A549 (cell line): Measurements from ENCODE around the gene GMIP. TPM values are rescaled to one million over a fixed set of nuclear protein-coding genes. Genes with fewer than 3 reads are reported as not detected.

Experiments used
- ATAC-seq, 2 experiments: fragments of 200-7000 bp in 1 of 2; fragments of >200 bp in 1 of 2; cut with Nextera tagmentation in 1 of 2; cut with Tn5 transposase in 1 of 2; 3 replicates each; pipeline versions ENCODE4 v1.8.0 to v1.9.1; 2018 to 2020; ENCODE audit warnings: mild to moderate bottlenecking in 1 of 2, moderate library complexity in 1 of 2
- CTCF ChIA-PET: fragments of 300-600 bp; sonication (Branson Sonifier 250); formaldehyde crosslinking; extraction: SDS; loops from one replicate; lab custom pipeline; 2021; ENCODE audit warnings: antibody characterized with exemption, inconsistent platforms; lab: Yijun Ruan, JAX
- POLR2A ChIA-PET: fragments of 350-600 bp; formaldehyde crosslinking; extraction: SDS; loops from one replicate; lab custom pipeline; 2021; ENCODE audit warnings: antibody characterized with exemption, inconsistent platforms; lab: Yijun Ruan, JAX
- DNase-seq, 2 experiments: peaks; one replicate each; pipeline versions ENCODE4 v3.0.0 to v3.0.0-alpha.2; 2011 to 2016; ENCODE audit warnings: low read depth in 1 of 2, low spot score in 1 of 2
- FAIRE-seq: peaks from 2 replicates; lab custom pipeline; 2011; peaks lifted over from hg19 to GRCh38; lab: Jason Lieb, UNC
- H3K27ac ChIP-seq, 2 experiments: fragments of >200 bp; sonication (Bioruptor Twin); formaldehyde crosslinking; 3 replicates each; pipeline ENCODE4 v1.5.1; 2016 to 2017
- H3K4me1 ChIP-seq: fragments of >200 bp; sonication (Bioruptor Twin); formaldehyde crosslinking; 3 replicates; pipeline ENCODE4 v1.6.1; 2016
- H3K4me2 ChIP-seq: fragments of >200 bp; sonication (Bioruptor Twin); formaldehyde crosslinking; 3 replicates; pipeline ENCODE4 v1.6.1; 2016
- H3K4me3 ChIP-seq: fragments of >200 bp; sonication (Bioruptor Twin); formaldehyde crosslinking; 3 replicates; pipeline ENCODE4 v1.5.1; 2016
- H3K9me3 ChIP-seq: fragments of >200 bp; sonication (Bioruptor Twin); formaldehyde crosslinking; 3 replicates; pipeline ENCODE4 v1.6.1; 2016
- BHLHE40 ChIP-seq: IDR thresholded peaks from 2 replicates; pipeline ENCODE4 v1.6.1; 2012; ENCODE audit warnings: low read depth, low read length, inconsistent platforms
- CEBPB ChIP-seq, 2 experiments: fragments of >200 bp in 1 of 2; sonication (Bioruptor Twin) in 1 of 2; formaldehyde crosslinking in 1 of 2; IDR thresholded peaks; 2 replicates each; pipeline ENCODE4 v1.6.1; 2012 to 2016
- CHD2 ChIP-seq: fragments of 150-350 bp; IDR thresholded peaks from 2 replicates; pipeline ENCODE4 v1.6.1; 2014; ENCODE audit warnings: low read length; ENCODE audit not compliant: partially characterized antibody
- CTCF ChIP-seq: fragments of >200 bp; sonication (Bioruptor Twin); formaldehyde crosslinking; IDR thresholded peaks from 3 replicates; pipeline ENCODE4 v1.5.1; 2016
- EHF ChIP-seq: fragments of 250-450 bp; sonication (Bioruptor Pico); IDR thresholded peaks from 2 replicates; pipeline ENCODE4 v1.5.0; 2020; ENCODE audit warnings: mild to moderate bottlenecking
- EHMT2 ChIP-seq: fragments of 200-600 bp; sonication (generic); IDR thresholded peaks from 2 replicates; pipeline ENCODE4 v1.6.1; 2016; ENCODE audit warnings: antibody characterized with exemption, low read depth, mild to moderate bottlenecking, moderate library complexity
- ESRRA ChIP-seq: fragments of 150-350 bp; IDR thresholded peaks from 2 replicates; pipeline ENCODE4 v1.6.1; 2014; ENCODE audit warnings: mild to moderate bottlenecking, low read length, borderline replicate concordance
- HEYL ChIP-seq: fragments of 250-450 bp; sonication (Bioruptor Pico); IDR thresholded peaks from 2 replicates; pipeline ENCODE4 v1.8.0; 2021; ENCODE audit warnings: mild to moderate bottlenecking, moderate library complexity
- HOXB13 ChIP-seq: fragments of 250-450 bp; sonication (Bioruptor Pico); IDR thresholded peaks from 2 replicates; pipeline ENCODE4 v1.5.0; 2020; ENCODE audit warnings: low read depth, mild to moderate bottlenecking, moderate library complexity
- JUN ChIP-seq, 2 experiments: fragments of >200 bp; sonication (Bioruptor Twin); formaldehyde crosslinking; IDR thresholded peaks; 2 replicates in 1 of 2; 3 replicates in 1 of 2; pipeline ENCODE4 v1.6.1; 2016 to 2017
- JUNB ChIP-seq: fragments of >200 bp; sonication (Bioruptor Twin); formaldehyde crosslinking; IDR thresholded peaks from 2 replicates; pipeline ENCODE4 v1.6.1; 2016
- KDM5A ChIP-seq: fragments of 200-600 bp; sonication (generic); IDR thresholded peaks from 2 replicates; pipeline ENCODE4 v1.6.1; 2016; ENCODE audit warnings: antibody characterized with exemption, mild to moderate bottlenecking
- NFE2L2 ChIP-seq: fragments of 150-350 bp; conservative IDR thresholded peaks from 2 replicates; pipeline ENCODE4 v1.6.1; 2014; ENCODE audit warnings: low read length
- NR3C1 ChIP-seq: fragments of >200 bp; sonication (Bioruptor Twin); formaldehyde crosslinking; IDR thresholded peaks from 3 replicates; pipeline ENCODE4 v1.6.1; 2017
- POLR2A ChIP-seq: IDR thresholded peaks from 2 replicates; pipeline ENCODE4 v1.6.1; 2012; ENCODE audit warnings: mild to moderate bottlenecking, low read length
- RCOR1 ChIP-seq: fragments of 150-350 bp; IDR thresholded peaks from 2 replicates; pipeline ENCODE4 v1.6.1; 2014; ENCODE audit warnings: antibody characterized with exemption, low read length, low read depth
- RFX5 ChIP-seq: fragments of 450-650 bp; IDR thresholded peaks from 2 replicates; pipeline ENCODE4 v1.7.1; 2014; ENCODE audit warnings: antibody characterized with exemption, mild to moderate bottlenecking, moderate library complexity
- RNF2 ChIP-seq: fragments of 200-600 bp; sonication (generic); IDR thresholded peaks from 2 replicates; pipeline ENCODE4 v1.6.1; 2016; ENCODE audit warnings: low read depth, mild to moderate bottlenecking, antibody characterized with exemption, moderate library complexity, borderline replicate concordance
- SREBF2 ChIP-seq: fragments of 450-650 bp; IDR thresholded peaks from 2 replicates; pipeline ENCODE4 v1.6.1; 2014; ENCODE audit warnings: mild to moderate bottlenecking, moderate library complexity
- TFCP2L1 ChIP-seq: fragments of 250-450 bp; sonication (Bioruptor Pico); IDR thresholded peaks from 2 replicates; pipeline ENCODE4 v1.5.0; 2021; ENCODE audit warnings: mild to moderate bottlenecking
- TP53 ChIP-seq: fragments of 250-450 bp; sonication (Bioruptor Pico); IDR thresholded peaks from 2 replicates; pipeline ENCODE4 v1.5.0; 2021; ENCODE audit warnings: mild to moderate bottlenecking, moderate library complexity
- USF2 ChIP-seq: fragments of 450-650 bp; IDR thresholded peaks from 2 replicates; pipeline ENCODE4 v1.6.1; 2014; ENCODE audit warnings: antibody characterized with exemption
- ZC3H11A ChIP-seq: fragments of 450-650 bp; IDR thresholded peaks from 2 replicates; pipeline ENCODE4 v1.6.1; 2014; ENCODE audit warnings: antibody characterized with exemption, mild to moderate bottlenecking
- WGBS: methylation state at CpG from one replicate; pipeline ENCODE4 v1.1.6; 2017; ENCODE audit errors: missing lambda C conversion rate; 5-methylcytosine and 5-hydroxymethylcytosine counted together
- polyA plus RNA-seq, 4 experiments: library from polyadenylated mRNA; depleted of rRNA in 3 of 4; stranded (reverse); fragments of >200 nt; fragmentation: RNase III in 1 of 4; extraction: RNeasy Plus Mini Kit Qiagen cat#74134 plus additional on column Dnase treatment in 1 of 4; gene quantifications; 2 replicates in 3 of 4; 3 replicates in 1 of 4; pipeline ENCODE4 v1.2.3, GENCODE V29; 2011 to 2017
- TF ChIP-seq, protein P1 (sequence below): fragments of 250-450 bp; sonication (Bioruptor Pico); IDR thresholded peaks from 2 replicates; pipeline ENCODE4 v1.5.0; 2021; ENCODE audit warnings: mild to moderate bottlenecking, moderate library complexity, borderline replicate concordance
- TF ChIP-seq, protein P2 (sequence below): IDR thresholded peaks from 2 replicates; pipeline ENCODE4 v1.6.1; 2012
- TF ChIP-seq, protein P3 (sequence below): fragments of 250-450 bp; sonication (Bioruptor Pico); IDR thresholded peaks from 2 replicates; pipeline ENCODE4 v1.5.0; 2020; ENCODE audit warnings: low read depth, mild to moderate bottlenecking, moderate library complexity

The GMIP gene
- polyA plus RNA-seq, 2 of the 4 experiments (the other 2 are of a cell fraction) = 1.4 to 4.1 TPM

GRCh38 chr19:19655641-19656343 is 12.3 kb upstream of the GMIP start:
- DNase-seq (no peak), ATAC-seq (no peak), FAIRE-seq (no peak)
- Histone ChIP-seq H3K27ac (no peak overlapping the region), H3K4me3 (no peak overlapping the region), H3K4me2 (no peak overlapping the region), H3K4me1 (no peaks in the 10 kb centered on the region), H3K9me3 (no peaks in the 10 kb centered on the region)
- no peak for TF ChIP-seq RCOR1
- TF ChIP-seq, protein P1, sequence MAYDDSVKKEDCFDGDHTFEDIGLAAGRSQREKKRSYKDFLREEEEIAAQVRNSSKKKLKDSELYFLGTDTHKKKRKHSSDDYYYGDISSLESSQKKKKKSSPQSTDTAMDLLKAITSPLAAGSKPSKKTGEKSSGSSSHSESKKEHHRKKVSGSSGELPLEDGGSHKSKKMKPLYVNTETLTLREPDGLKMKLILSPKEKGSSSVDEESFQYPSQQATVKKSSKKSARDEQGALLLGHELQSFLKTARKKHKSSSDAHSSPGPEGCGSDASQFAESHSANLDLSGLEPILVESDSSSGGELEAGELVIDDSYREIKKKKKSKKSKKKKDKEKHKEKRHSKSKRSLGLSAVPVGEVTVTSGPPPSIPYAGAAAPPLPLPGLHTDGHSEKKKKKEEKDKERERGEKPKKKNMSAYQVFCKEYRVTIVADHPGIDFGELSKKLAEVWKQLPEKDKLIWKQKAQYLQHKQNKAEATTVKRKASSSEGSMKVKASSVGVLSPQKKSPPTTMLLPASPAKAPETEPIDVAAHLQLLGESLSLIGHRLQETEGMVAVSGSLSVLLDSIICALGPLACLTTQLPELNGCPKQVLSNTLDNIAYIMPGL (CRISPR knock-in tag) = no peak
- TF ChIP-seq EHMT2 = no peak
- TF ChIP-seq CTCF = no peak
- no peak for TF ChIP-seq RFX5
- TF ChIP-seq SREBF2 = no peak
- no peak for TF ChIP-seq EHF (CRISPR knock-in tag)
- TF ChIP-seq, protein P2, sequence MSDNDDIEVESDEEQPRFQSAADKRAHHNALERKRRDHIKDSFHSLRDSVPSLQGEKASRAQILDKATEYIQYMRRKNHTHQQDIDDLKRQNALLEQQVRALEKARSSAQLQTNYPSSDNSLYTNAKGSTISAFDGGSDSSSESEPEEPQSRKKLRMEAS = no peak
- no peak for TF ChIP-seq ZC3H11A
- POLR2A ChIA-PET = no interaction called here
- 95% methylated on average over 21 of the region's 27 CpGs for WGBS
- CTCF ChIA-PET = interaction anchor here (0.6 to 4.7 kb wide), 2 partner anchors 9 to 11 kb away, joined by 3 to 28 read pairs; partner anchors contain the start of gene GMIP

DNA sequence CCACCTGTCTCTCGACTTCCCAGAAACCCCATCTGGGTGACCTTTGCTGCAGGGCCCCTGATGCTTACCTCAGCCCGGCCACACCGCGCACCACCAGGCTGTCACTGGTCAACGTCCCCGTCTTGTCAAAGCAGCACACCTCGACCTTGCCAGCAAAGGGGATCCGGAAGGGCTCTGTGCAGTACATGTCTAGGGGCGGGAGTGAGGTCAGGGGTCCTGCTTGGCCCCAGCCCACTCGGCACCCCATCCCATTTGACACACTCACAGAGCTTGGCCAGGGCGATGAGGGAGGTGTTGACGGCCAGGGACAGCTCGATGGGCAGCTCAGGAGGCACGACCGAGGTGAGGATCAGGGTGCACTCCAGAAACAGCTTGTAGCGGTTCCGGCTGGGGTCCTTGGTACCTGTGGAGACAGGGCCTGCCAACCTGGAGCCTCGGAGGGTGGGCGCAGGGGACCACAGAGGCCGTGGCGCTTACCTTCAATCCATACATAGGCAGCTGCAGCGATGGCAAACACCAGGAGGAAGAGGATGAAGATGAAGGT is 11.7 kb upstream of the GMIP start:
- ChIA-PET POLR2A (no interaction called here), CTCF (interaction anchor here (1.6 to 4.7 kb wide), 2 partner anchors 11 to 123 kb away, joined by 8 to 28 read pairs; partner anchors contain the start of gene GMIP)
- WGBS = 88% methylated on average over 13 of the region's 22 CpGs
- Histone ChIP-seq H3K27ac (no peak overlapping the region), H3K4me3 (no peak overlapping the region), H3K4me2 (no peak overlapping the region)
- ATAC-seq = no peak
- TF ChIP-seq, protein P3, sequence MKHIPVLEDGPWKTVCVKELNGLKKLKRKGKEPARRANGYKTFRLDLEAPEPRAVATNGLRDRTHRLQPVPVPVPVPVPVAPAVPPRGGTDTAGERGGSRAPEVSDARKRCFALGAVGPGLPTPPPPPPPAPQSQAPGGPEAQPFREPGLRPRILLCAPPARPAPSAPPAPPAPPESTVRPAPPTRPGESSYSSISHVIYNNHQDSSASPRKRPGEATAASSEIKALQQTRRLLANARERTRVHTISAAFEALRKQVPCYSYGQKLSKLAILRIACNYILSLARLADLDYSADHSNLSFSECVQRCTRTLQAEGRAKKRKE (CRISPR knock-in tag) = no peak
- TF ChIP-seq HEYL = no peak
- TF ChIP-seq, all 56 proteins: peak for 0
- H3K9me3 ChIP-seq = no peaks in the 10 kb centered on the region
- no peak for FAIRE-seq
- H3K4me1 ChIP-seq = no peaks in the 10 kb centered on the region
- DNase-seq = no peak

DNA sequence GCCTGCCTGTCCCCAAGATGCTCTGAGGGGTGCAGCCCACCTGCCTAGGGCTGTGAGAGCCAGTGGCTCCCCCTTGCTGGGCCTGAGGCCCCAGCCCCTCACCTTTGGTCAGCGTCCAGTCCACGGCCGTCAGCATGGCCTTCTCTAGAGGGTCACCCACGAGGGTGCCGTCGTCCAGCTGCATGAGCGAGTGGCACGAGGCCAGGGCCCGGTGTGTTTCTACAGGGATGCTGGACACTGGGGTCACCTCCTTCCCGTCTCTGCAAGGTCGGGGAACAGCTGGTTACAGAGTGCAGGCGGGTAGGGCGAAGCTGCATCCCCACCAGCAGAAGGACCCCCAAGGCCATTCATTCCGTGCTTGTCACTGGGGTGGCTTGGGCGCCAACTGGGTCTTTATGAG is 11.0 kb upstream of the GMIP start:
- WGBS = no CpG with 5 or more reads among the region's 15 CpGs
- ATAC-seq = no peak
- ChIA-PET POLR2A (no interaction called here), CTCF (interaction anchor here (1.6 to 4.7 kb wide), 2 partner anchors 10 to 122 kb away, joined by 8 to 28 read pairs; partner anchors contain the start of gene GMIP)
- no peaks in the 10 kb centered on the region for H3K9me3 ChIP-seq
- no peak overlapping the region for H3K4me2 ChIP-seq
- no peak overlapping the region for H3K4me3 ChIP-seq
- no peak for FAIRE-seq
- DNase-seq = no peak
- no peaks in the 10 kb centered on the region for H3K4me1 ChIP-seq
- no peak overlapping the region for H3K27ac ChIP-seq
- no peak for TF ChIP-seq CEBPB (IDR thresholded peaks at IDR 0.05)
- TF ChIP-seq JUNB = no peak
- no peak for TF ChIP-seq ESRRA
- no peak for TF ChIP-seq TP53 (CRISPR knock-in tag)
- TF ChIP-seq JUN (IDR thresholded peaks at IDR 0.05) = no peak
- TF ChIP-seq NR3C1 = no peak
- TF ChIP-seq USF2 = no peak
- no peak for TF ChIP-seq HOXB13 (CRISPR knock-in tag)
- no peak for TF ChIP-seq RNF2
- no peak for TF ChIP-seq POLR2A
- no peak for TF ChIP-seq TFCP2L1 (CRISPR knock-in tag)
- TF ChIP-seq KDM5A = no peak
- TF ChIP-seq, protein P2 = no peak
- no peak for TF ChIP-seq CHD2
- no peak for TF ChIP-seq NFE2L2
- no peak for TF ChIP-seq BHLHE40
